GM12875 (cell line): ENCODE data around the gene CASZ1.

Experiments
- H3K4me3 ChIP-seq: one replicate; pipeline ENCODE4 v1.5.1; 2011; ENCODE audit warnings: low read depth, low read length, control low read depth
- CTCF ChIP-seq: IDR thresholded peaks from 2 replicates; pipeline ENCODE4 v1.5.1; 2011; ENCODE audit warnings: low read depth, mild to moderate bottlenecking, control low read depth, inconsistent platforms, low read length, moderate library complexity, borderline replicate concordance; ENCODE audit not compliant: insufficient read depth

Gene CASZ1

GRCh38 chr1:10745383-10745782, 51.1 kb downstream of the CASZ1 start:
- H3K4me3 ChIP-seq: no peak overlapping the region
- no peak for TF ChIP-seq CTCF

- TF ChIP-seq CTCF: no peak
- no peak overlapping the region for H3K4me3 ChIP-seq
These were observed 51.7 kb downstream of the CASZ1 start for GRCh38 chr1:10744654-10745238.

DNA sequence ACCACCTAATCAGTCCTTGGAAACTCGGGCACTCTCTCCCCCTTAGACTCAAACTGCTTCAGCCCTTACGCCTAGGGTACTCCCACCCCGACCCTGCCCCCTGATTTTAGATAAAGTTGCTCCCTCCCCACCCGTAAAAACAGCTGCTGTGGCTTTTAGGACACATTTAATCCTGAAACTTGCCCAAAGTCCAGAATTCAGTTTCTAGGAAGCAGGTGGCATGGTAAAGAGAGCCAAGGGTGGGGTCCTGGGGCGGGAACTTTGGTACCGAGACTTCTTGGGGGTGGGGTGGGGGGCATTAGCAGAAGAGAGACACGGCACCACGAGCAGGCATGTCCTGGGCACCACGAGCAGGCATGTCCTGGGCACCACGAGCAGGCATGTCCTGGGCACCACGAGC, 52.4 kb downstream of the CASZ1 start:
- no peak for TF ChIP-seq CTCF
- H3K4me3 ChIP-seq: no peak overlapping the region

- H3K4me3 ChIP-seq: no peak overlapping the region
- no peak for TF ChIP-seq CTCF
These were observed 54.8 kb downstream of the CASZ1 start for GRCh38 chr1:10741696-10742095.

DNA sequence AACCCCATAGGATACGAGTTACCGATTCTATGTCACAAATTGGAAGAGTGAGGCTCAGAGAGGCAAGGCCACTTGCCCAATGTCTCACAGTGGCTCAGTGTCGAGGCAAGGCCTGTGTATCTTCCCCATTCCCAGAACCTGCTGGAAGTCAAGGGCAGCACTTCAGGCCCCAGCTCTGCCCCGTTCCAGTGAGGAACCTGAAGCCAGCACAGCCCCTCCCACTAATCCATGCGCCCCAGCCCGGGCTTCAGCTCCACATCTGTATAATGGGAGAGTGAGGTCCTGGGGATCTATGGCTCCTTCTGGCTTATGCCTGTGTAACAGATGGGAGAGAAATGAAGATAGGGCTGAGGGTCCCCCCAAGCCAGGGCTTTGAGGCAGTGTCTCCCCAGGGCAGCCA, 56.3 kb downstream of the CASZ1 start:
- H3K4me3 ChIP-seq: no peak overlapping the region
- no peak for TF ChIP-seq CTCF

- no peak for TF ChIP-seq CTCF
- no peak overlapping the region for H3K4me3 ChIP-seq
These were observed 56.9 kb downstream of the CASZ1 start for GRCh38 chr1:10739589-10739988.

DNA sequence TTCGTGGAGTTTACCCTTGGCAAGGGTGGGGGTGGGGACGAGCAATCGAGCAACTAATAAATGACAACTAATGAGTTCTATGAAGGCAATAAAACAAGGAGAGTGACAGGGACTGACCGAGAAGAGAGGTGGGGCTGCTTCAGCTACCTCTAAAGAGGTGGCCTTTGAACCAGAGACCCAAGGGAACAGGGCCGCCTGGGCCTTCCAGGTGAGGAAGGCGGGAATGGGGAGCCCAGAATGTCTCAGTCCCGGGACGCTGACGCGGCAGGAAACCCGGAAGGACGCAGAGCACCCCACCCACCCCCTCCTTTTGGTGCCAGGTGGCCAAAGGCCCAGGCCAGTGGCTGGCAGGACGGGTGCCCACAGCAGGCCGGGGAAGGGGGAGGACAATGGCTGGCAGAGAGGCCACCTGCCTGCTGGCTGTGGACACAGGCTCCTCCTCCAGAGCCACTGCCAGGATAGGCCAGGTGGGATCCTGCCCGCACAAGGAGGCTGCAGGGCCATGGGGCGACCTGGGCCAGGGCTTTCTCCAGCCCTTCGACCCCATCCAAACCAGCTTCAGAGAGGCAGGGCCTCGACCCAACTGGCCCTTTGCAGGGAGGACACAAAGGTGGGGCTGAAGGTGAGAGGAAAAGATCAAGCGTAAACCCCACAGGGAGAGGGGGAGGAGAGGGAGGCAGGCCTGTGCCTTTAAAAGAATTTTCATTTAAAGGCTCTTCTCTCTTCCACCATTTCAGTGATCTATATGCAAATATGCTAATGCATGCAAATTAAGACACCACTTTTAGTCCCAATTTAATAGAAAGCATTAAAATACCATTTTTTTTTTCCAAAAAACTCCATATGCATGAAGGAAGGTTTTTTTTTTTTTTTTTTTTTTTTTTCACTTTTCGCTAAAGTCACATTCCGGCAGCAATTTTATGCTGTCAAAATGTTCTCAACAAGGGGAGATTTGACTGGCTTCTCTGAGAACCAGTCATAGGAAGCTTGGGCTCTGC, 58.1 kb downstream of the CASZ1 start:
- no peak for TF ChIP-seq CTCF
- H3K4me3 ChIP-seq: no peak overlapping the region
